Amniotic stem cell (primary cell): Measurements from ENCODE around the gene PCSK5.
A peak's percentile ranks its signal among the peaks of the same experiment; 100 is the strongest.

Experiments used
- DNase-seq: peaks from one replicate; lab custom pipeline; 2025; lab: John Stamatoyannopoulos, UW

Gene PCSK5

GRCh38 chr9:76191493-76191892 is 301.0 kb downstream of the PCSK5 start:
- DNase-seq, result no peak

DNA sequence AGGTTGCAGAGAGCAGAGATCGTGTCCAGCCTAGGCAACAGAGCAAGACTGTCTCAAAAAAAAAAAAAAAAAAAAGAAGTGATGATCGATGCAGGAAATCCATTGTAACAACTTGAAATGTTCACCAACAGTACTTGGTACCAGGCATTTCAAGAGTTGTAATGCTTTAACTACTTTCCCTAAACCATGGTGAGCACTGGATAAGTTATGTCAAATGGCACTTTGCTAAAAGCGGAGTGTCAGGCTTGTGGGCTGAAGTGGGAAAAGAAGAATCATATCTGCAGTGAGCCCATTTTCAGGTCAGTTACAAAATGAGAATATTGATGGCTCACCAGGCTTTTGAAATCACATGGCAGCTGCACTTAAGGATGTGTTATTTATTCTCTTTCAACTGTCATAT is 301.5 kb downstream of the PCSK5 start:
- DNase-seq, result no peak

GRCh38 chr9:76194896-76195295 is 304.4 kb downstream of the PCSK5 start:
- DNase-seq, result no peak

- no peak for DNase-seq
Measured at GRCh38 chr9:76198336-76198735, 307.9 kb downstream of the PCSK5 start.

DNA sequence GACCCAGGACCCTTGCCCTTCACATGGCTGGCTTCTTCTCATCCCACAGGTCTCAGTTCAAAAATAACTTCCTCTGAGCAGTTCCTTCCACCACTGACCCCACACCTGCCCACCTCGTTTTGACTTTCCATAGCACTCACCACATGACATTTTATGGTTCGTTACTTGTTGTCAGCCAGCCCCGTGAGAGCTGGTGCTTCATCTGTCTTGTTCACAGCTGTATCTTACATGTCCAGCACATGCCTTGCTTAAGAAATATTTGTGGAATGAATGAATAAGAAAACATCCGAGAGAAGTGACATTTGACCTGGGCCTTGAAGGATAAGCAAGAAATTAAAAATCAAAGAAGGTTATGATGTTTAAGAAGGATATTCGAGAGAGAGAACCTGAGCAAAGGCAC is 309.8 kb downstream of the PCSK5 start:
- DNase-seq, result no peak

- DNase-seq, result no peak
Measured at GRCh38 chr9:76200745-76201144, 310.3 kb downstream of the PCSK5 start.

- no peak for DNase-seq
Measured at GRCh38 chr9:76203373-76203772, 312.9 kb downstream of the PCSK5 start.

DNA sequence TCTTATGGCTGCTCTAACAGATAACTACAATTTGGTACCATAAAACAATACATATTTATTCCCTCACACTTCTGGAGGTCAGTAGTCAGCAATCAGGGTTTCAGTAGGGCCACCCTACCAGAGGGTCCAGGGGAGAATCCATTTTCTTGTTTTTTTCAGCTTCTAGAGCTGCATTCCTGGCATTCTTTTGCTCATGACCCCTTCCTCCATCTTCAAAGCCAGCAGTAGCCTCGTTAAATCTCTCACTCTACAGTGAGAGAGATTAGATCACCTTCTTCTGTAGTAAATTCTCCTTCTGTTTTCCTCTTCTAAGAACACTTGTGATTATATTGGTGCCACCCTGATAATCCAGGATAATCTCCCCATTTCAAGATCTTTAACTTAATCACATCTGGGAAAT is 316.3 kb downstream of the PCSK5 start:
- DNase-seq, result no peak

DNA sequence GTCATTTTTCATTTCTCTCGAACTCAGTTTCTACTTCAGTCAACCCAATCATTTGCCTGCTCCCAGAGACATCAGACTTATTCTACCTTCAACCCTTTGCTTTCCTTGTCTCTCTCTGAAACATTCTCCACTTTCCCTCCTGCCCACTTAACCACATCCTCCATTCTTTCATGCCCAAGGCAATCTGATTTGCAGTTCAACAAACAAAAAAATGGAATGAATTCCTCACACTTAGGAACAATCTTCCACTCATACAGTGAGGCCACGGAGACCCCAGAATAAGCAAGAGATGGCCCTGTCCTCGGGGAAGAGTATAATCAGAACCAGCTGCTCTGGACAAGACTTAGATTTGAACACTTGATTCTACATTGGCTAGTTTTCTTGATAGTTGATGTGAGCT is 323.3 kb downstream of the PCSK5 start:
- DNase-seq, result no peak

DNA sequence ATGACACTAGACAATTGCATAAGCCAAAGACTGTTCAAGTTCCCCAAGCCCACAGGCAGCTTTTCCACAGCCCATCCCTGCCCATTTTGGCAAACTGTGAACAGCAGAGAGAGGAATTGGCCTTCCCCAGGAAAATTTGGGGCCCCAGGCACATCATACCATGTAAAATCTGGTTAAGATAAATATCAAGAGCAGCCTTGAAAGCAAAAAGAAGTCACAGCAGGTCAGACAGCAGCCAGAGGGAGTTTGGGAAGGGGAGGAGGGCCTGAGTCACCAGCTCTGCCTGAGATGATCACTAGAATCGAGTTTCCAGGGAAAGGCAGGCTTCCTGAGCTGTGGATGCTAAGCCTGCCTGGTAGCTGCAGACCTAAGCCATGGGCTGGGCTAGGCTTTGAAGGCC is 324.6 kb downstream of the PCSK5 start:
- peak; percentile 86 for DNase-seq

DNA sequence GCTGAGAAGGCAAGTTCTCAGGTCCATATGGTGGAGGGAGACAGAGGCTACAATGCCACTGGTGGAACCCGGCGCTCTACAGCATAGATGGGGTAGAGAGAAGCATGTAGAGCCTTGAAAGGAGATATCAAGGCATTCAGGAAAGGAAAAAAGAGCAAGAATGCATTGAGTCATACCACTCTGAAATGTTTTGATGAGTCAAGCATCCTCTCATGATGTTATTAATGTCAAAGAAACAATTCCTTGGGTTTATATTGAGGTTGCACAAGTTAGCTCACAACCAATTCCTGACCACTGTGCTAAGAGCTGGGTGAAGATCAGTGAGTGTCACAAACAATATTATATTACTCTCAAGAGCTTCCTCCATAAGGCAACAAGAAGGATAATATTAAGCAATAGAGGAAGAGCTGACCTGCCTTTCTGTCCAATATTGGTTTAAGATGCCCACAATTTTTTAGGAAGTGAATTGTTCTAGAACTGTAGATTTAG is 325.7 kb downstream of the PCSK5 start:
- peak; percentile 88 for DNase-seq

DNA sequence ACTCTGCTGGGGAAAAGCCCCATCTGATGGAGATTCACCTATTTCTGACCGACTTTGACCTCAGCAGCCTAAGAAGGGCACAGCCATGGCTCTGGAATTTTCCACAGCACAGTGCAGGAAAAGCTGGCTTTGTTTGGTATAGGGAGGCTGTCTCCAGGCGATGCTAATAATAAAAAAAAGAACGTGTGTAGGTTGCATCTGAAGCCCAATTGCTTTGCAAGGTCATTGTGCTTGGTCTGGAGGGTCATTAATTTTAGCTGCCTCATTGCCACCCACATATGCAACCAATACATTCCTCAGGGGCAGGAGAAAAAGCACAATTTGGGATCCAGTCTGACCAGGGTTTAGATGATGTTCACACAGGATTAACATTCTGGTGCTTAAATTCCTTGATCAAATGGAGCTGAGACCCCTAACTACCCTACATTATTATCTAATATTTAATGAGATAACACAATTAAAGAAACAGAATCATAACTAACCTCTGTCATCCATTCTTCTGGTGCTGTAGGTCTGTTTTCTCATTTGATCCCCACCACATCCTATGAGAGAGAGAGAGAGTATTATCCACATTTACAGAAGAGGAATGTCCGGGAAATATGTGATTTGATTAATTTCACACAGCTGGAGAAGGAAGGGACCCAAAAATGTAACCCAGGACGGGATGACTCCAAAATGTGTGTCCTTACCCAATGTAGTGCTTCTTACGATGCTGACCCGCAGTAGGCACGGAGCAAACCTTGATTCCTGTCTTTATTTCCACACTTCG is 327.8 kb downstream of the PCSK5 start:
- DNase-seq, result no peak

GRCh38 chr9:76218886-76219445 is 328.5 kb downstream of the PCSK5 start:
- DNase-seq, result no peak

DNA sequence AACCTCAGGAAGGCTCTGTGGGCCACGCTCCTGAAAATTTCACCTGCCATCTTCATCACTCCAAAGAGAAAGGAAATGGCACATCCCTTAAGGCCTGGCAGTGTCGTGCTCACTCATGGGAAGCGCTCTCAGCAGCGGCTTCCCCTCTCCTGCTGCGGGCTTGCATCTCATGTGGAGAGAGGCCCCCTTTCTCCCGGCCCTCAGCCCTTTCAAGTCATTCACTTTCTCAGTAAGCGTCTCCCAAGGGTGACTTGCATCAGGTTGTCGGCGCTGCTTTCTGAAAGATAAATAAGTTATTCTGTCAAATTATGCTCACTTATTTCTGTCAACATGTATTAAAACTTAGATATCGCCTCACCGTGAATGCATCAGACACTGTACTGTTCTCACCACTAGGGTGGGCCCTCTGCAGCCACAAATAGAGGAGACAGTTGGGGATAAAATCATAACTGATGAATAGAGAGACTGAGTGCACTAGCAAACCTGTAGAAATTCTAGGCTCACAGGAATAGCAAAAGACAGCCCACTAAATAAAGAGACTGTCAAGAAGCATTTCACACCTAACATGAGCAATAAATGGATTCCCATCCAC is 329.2 kb downstream of the PCSK5 start:
- no peak for DNase-seq

DNA sequence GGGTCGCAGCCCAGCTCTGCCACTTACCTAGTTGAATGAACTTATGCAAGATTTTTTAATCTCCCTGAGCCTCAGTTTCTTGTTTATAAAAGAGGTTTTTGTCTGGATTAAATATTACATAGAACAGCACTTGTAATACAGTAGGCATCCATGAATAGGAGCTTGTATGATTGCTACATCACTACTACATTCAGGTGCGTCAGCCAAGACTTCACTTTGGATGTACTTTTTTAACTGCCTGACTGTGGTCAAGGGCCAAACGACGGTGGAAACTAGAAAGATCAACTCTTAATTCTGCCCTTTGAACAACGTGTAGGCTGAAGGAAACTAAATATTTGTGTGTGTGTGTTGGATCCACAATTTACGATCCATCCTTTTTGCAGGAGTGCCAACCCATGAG is 330.9 kb downstream of the PCSK5 start:
- DNase-seq, result no peak

- DNase-seq, result no peak
Measured at GRCh38 chr9:76223749-76224340, 333.4 kb downstream of the PCSK5 start.

DNA sequence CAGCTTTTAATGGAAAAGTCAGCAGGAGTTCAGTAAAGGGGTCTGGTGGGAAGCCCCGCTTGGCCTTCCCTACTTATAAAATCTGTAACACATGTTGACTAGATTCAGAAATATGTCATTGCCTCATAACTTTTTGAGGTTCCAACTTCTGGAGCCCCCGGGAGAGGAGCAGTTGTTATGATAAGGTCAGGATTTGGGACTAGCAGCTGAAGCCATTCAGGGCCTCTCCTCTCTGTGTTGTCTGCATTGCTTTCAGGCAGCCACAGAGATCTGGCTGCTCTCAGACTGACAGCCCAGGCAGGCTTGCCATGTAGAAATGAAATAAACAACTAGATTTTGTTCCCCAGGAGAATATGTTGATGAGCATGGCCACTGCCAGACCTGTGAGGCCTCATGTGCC is 336.7 kb downstream of the PCSK5 start:
- no peak for DNase-seq

DNA sequence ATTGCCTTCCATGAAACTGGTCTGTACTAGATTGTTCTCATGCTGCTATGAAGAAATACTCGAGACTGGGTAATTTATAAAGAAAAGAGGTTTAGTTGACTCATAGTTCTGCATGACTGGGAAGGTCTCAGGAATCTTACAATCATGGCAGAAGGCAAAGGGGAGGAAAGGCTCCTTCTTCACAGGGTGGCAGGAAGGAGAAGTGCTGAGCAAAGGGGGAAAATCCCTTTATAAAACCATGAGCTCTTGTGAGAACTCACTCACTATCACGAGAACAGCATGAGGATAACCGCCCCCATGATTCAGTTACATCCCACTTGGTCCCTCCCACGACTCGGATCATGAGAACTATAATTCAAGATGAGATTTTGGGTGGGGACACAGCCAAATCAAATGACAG is 340.5 kb downstream of the PCSK5 start:
- no peak for DNase-seq

DNA sequence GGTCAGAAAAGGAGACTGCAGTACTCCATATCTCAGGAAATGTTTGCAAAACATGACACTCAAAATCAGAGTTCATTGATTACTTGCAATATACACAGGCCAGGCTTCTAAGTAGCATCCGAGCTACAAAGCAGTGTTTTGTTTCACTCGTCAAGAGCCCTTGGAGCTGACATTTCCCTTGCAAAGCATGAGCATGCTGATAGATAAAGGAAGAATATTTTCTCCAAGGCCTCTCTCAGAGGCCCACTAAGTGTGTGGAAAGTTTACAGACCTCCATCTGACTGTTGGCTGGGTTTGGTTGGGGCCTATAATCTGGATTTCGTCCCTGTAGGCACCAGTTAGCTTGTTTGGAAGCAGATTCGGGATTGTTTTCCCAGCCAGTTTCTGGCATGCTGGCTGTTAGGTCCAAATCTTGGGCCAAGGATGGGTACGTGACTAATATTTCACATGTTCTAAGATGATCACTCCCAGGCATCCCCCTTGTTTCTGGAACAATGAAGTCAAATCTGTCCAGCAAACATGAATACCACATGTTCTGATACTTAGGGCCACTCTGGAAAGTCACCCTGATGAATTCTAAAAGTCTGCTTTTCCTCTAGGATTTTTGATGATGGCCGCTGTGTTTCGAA is 342.5 kb downstream of the PCSK5 start:
- no peak for DNase-seq

- no peak for DNase-seq
Measured at GRCh38 chr9:76240578-76240977, 350.1 kb downstream of the PCSK5 start.

GRCh38 chr9:76245518-76245917 is 355.0 kb downstream of the PCSK5 start:
- DNase-seq, result no peak

DNA sequence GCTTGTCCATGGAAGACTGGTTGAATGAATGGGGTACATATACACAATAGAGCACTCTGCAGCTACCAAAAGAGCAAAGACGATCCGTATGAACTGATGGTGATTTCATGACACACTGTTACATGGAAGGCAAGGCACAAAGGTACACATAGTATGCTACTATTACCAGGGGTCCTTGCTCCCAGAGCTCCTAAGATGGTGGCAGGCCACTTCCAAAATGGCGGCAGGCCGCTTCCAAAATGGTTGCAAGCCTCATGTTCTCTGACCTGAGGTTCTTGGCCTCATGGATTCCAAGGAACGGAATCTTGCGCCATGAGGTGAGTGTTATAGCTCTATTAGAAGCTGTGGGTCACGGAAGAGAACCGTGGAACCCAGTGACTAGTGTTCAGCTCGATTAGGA is 356.2 kb downstream of the PCSK5 start:
- DNase-seq, result no peak

- DNase-seq, result no peak
Measured at GRCh38 chr9:76247426-76247825, 357.0 kb downstream of the PCSK5 start.
